ENCODE measurements around the gene TXNDC17. TPM values are rescaled to one million over a fixed set of nuclear protein-coding genes. Genes with fewer than 3 reads are reported as not detected.
A peak's percentile ranks its signal among the peaks of the same experiment; 100 is the strongest.
"Not testable (repeated sequence)": the region's sequence is repeated elsewhere in the genome, so short reads cannot be mapped to it uniquely, and the experiment has no call there.

TXNDC17 gene
- total RNA-seq: 164 TPM

- Histone ChIP-seq H3K4me1 (peaks cover 56% of the 10 kb centered on the region), H3K27me3 (no peaks in the 10 kb centered on the region), H3K4me3 (peak within 1 kb of the TSS; percentile 67 to 79), H3K9me3 (no peaks in the 10 kb centered on the region), H3K36me3 (peaks cover 0 to 5% of the 10 kb centered on the region in 2 donors), H3K27ac (peak within 1 kb of the TSS; percentile 73)
- intact Hi-C loops (cut with DNase I): no loop called here
- TF ChIP-seq POLR2A (IDR thresholded peaks at IDR 0.05): peak in 1 of 2 donors; percentile 27
- TF ChIP-seq CTCF (IDR thresholded peaks at IDR 0.05): no peak
- peak; percentile 88 to 94 for TF ChIP-seq POLR2AphosphoS5 (IDR thresholded peaks at IDR 0.05; ENCODE audit: insufficient read depth in 1 of 2, low read depth in 1 of 2)
- no peak for DNase-seq (ENCODE audit: extremely low spot score in 2 of 2)
Observed at GRCh38 chr17:6640536-6641246, at the start of gene TXNDC17, which contains the start of gene KIAA0753. TSS of gene TXNDC17 (plus strand) at chr17:6641060. CDS start at chr17:6641083, 23 bp downstream. TSS of gene KIAA0753 (minus strand) at chr17:6640711. CDS start at chr17:6635103, 5,608 bp downstream.

DNA sequence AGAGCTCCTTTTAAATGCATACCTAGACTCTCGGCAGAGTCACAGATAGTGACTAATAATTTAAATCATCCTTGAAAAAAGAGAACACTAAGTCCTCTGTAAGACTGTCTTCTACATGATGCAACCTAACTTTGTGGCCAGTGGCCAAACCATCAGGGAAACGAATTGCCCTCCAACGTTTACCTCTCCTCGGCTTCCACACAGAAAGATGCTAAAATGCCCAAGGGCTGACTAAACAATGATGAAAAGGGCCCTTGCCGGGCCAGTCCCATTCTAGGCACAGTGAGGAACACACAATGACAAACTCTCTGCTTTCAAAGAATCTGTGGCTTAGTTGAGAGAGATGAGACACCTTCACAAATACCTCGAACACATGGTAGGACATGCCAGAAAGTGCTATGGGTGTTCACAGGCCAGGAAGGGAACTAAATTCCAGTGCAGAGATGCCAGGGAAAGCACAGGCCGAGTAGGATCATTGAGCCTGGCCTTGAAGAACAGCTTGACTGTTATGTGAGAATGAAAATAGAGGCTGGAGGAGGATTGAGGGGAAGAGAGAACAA lies 49.2 kb upstream of the TXNDC17 start:
- H3K36me3 ChIP-seq: peaks cover 3 to 65% of the 10 kb centered on the region in 2 donors
- no peaks in the 10 kb centered on the region for H3K9me3 ChIP-seq
- H3K4me3 ChIP-seq: no peak overlapping the region
- no peak overlapping the region for H3K27ac ChIP-seq
- no peaks in the 10 kb centered on the region for H3K4me1 ChIP-seq
- H3K27me3 ChIP-seq: no peaks in the 10 kb centered on the region
- TF ChIP-seq CTCF (IDR thresholded peaks at IDR 0.05) (no peak), POLR2AphosphoS5 (IDR thresholded peaks at IDR 0.05; ENCODE audit: insufficient read depth in 1 of 2, low read depth in 1 of 2) (peak in 1 of 2 donors; percentile 70), POLR2A (IDR thresholded peaks at IDR 0.05) (no peak)
- DNase-seq (ENCODE audit: extremely low spot score in 2 of 2): no peak
- intact Hi-C loops (cut with DNase I): no loop called here

DNA sequence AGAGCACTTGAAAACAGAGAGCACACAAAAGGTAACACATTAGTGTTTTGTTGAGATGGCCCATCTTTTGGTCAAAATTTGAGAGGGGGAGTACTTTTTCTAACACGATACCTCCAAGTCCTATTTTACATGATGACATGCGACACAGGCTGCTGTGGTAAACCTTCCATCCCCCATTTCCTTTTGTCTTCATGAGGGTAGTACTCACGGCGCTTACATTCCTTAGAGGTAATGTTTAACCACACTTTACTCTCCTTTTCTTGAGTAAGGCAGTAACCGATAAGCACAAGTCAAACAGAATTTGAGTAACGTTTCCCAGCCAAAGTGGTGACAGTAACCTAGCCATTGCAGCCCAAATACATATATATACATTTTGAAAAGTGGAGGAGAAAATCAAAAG lies 48.7 kb upstream of the TXNDC17 start:
- intact Hi-C loops (cut with DNase I): no loop called here
- H3K27ac ChIP-seq: no peak overlapping the region
- peaks cover 3 to 67% of the 10 kb centered on the region in 2 donors for H3K36me3 ChIP-seq
- no peaks in the 10 kb centered on the region for H3K9me3 ChIP-seq
- no peaks in the 10 kb centered on the region for H3K27me3 ChIP-seq
- H3K4me1 ChIP-seq: no peaks in the 10 kb centered on the region
- no peak for TF ChIP-seq POLR2AphosphoS5 (IDR thresholded peaks at IDR 0.05; ENCODE audit: insufficient read depth in 1 of 2, low read depth in 1 of 2)
- TF ChIP-seq POLR2A (IDR thresholded peaks at IDR 0.05): no peak
- no peak for TF ChIP-seq CTCF (IDR thresholded peaks at IDR 0.05)
- H3K4me3 ChIP-seq: no peak overlapping the region
- DNase-seq (ENCODE audit: extremely low spot score in 2 of 2): no peak

GRCh38 chr17:6593371-6593770 lies 47.5 kb upstream of the TXNDC17 start:
- H3K9me3 ChIP-seq; H3K27ac ChIP-seq; H3K27me3 ChIP-seq; H3K4me1 ChIP-seq; DNase-seq (ENCODE audit: extremely low spot score in 2 of 2); intact Hi-C loops (cut with DNase I); H3K4me3 ChIP-seq: not testable (repeated sequence)
- H3K36me3 ChIP-seq: peaks cover 3 to 68% of the 10 kb centered on the region in 2 donors

DNA sequence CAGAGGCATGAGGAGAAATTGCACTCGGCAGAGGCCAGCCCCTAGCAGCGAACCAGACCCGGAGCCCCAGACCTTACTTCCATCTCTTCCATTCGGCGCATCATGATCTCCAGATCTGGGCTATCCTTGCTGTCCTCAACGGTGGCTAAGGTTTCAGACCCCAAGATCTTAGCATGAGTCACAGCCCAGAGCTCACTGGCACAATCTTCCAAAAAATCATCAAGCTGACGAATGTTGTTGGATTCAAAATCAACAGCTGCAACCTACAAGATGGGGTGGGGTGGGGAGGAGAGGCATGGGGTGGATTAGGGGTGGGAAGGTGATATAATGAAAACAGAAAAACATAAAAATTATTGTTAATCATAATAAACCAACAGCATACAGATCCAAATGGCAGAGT lies 44.8 kb upstream of the TXNDC17 start:
- Histone ChIP-seq H3K27ac (no peak overlapping the region), H3K27me3 (no peaks in the 10 kb centered on the region), H3K36me3 (peaks cover 3 to 53% of the 10 kb centered on the region in 2 donors), H3K4me1 (peaks cover 6% of the 10 kb centered on the region), H3K9me3 (no peaks in the 10 kb centered on the region), H3K4me3 (no peak overlapping the region)
- TF ChIP-seq POLR2AphosphoS5 (IDR thresholded peaks at IDR 0.05; ENCODE audit: insufficient read depth in 1 of 2, low read depth in 1 of 2): no peak
- TF ChIP-seq CTCF (IDR thresholded peaks at IDR 0.05): no peak
- no peak for TF ChIP-seq POLR2A (IDR thresholded peaks at IDR 0.05)
- intact Hi-C loops (cut with DNase I): no loop called here
- DNase-seq (ENCODE audit: extremely low spot score in 2 of 2): no peak
